Gastrocnemius medialis (tissue), 4 donors: ENCODE measurements around the gene ACVRL1. TPM values are rescaled to one million over a fixed set of nuclear protein-coding genes. Genes with fewer than 3 reads are reported as not detected.

Source experiments
- ATAC-seq, 2 donors: fragments of 150-250 bp; one replicate each; pipeline ENCODE4 v1.9.1; 2016
- DNase-seq, 2 donors: peaks; one replicate each; pipeline ENCODE4 v3.0.0-alpha.2; 2019
- H3K27ac ChIP-seq, 4 donors: fragments of 200-600 bp; sonication (generic); 1 replicate in 1 of 4; 2 replicates in 3 of 4; pipeline ENCODE4 v1.5.1; 2016 to 2018; ENCODE audit warnings: mild to moderate bottlenecking in 2 of 4, moderate library complexity in 1 of 4
- H3K27me3 ChIP-seq, 3 donors: fragments of 200-600 bp; sonication (generic) in 2 of 3; 1 replicate in 1 of 3; 2 replicates in 2 of 3; pipeline versions ENCODE4 v1.5.1 to v1.6.0; 2016 to 2019; ENCODE audit warnings: mild to moderate bottlenecking in 1 of 3, moderate library complexity in 1 of 3
- H3K36me3 ChIP-seq, 2 donors: fragments of 200-600 bp; sonication (generic) in 1 of 2; one replicate each; pipeline ENCODE4 v1.5.1; 2017 to 2018
- H3K4me1 ChIP-seq, 2 donors: fragments of 200-600 bp; sonication (generic) in 1 of 2; one replicate each; pipeline ENCODE4 v1.5.1; 2016 to 2017; ENCODE audit warnings: mild to moderate bottlenecking in 2 of 2
- H3K4me3 ChIP-seq, 4 donors: fragments of 200-600 bp; sonication (generic) in 3 of 4; 1 replicate in 1 of 4; 2 replicates in 3 of 4; pipeline ENCODE4 v1.5.1; 2016 to 2019; ENCODE audit warnings: mild to moderate bottlenecking in 2 of 4
- H3K9me3 ChIP-seq, 3 donors: fragments of 200-600 bp; sonication (generic) in 2 of 3; 1 replicate in 1 of 3; 2 replicates in 2 of 3; pipeline ENCODE4 v1.5.1; 2016 to 2019
- CTCF ChIP-seq, 5 experiments: fragments of 450-650 bp in 3 of 5; fragments of 200-600 bp in 2 of 5; sonication (generic) in 2 of 5; IDR thresholded peaks in 4 of 5; conservative IDR thresholded peaks in 1 of 5; 1 replicate in 4 of 5; 2 replicates in 1 of 5; pipeline ENCODE4 v1.5.1; 2016 to 2019; ENCODE audit warnings: antibody characterized with exemption in 5 of 5, mild to moderate bottlenecking in 3 of 5, moderate library complexity in 3 of 5
- POLR2A ChIP-seq, 2 donors: fragments of 450-650 bp; IDR thresholded peaks; one replicate each; pipeline ENCODE4 v1.6.1; 2017; ENCODE audit warnings: antibody characterized with exemption in 2 of 2, mild to moderate bottlenecking in 2 of 2, moderate library complexity in 2 of 2
- in situ Hi-C, 4 donors: fragments of 200-750 bp; cut with MboI; loops; one replicate each; pipeline versions ENCODE4 v1.15.0 to v1.8.0; 2017; ENCODE audit warnings: low sequenced_read_pairs in 4 of 4
- intact Hi-C: fragments of 100-400 bp; cut with DNase I; formaldehyde crosslinking; loops from one replicate; pipeline ENCODE4 v1.15.1; 2023; ENCODE audit warnings: low total_unique reads
- total RNA-seq, 4 donors: library from RNA; depleted of rRNA; stranded (reverse); fragments of >200 nt; gene quantifications; one replicate each; pipeline versions ENCODE4 v1.1.0 to v1.2.3, GENCODE V29; 2016

Gene ACVRL1
- total RNA-seq, 4 donors from 2014 or later = 37.1 to 53.5 (median 43.3) TPM

GRCh38 chr12:51893786-51894185, 13.5 kb upstream of the ACVRL1 start:
- Histone ChIP-seq H3K4me3 (no peak overlapping the region), H3K27ac (no peak overlapping the region), H3K4me1 (peaks cover 4 to 8% of the 10 kb centered on the region in 2 donors), H3K36me3 (no peaks in the 10 kb centered on the region), H3K9me3 (no peaks in the 10 kb centered on the region), H3K27me3 (no peaks in the 10 kb centered on the region)
- DNase-seq = no peak
- TF ChIP-seq CTCF (IDR thresholded peaks at IDR 0.05 in 4 of 5, conservative IDR thresholded peaks at IDR 0.05 in 1 of 5) = no peak
- TF ChIP-seq POLR2A (IDR thresholded peaks at IDR 0.05) = no peak
- intact Hi-C loops = loop anchor here (2.0 kb wide), 1 partner anchor 29 kb away; no protein-coding TSS in a partner anchor
- no peak for ATAC-seq
- in situ Hi-C loops = loop anchor here (5.0 to 10.0 kb wide), 2 partner anchors 81 to 84 kb away; no protein-coding TSS in a partner anchor

GRCh38 chr12:51895378-51896135, 11.7 kb upstream of the ACVRL1 start:
- DNase-seq = no peak
- no peak for TF ChIP-seq POLR2A (IDR thresholded peaks at IDR 0.05)
- TF ChIP-seq CTCF (IDR thresholded peaks at IDR 0.05 in 4 of 5, conservative IDR thresholded peaks at IDR 0.05 in 1 of 5) = no peak
- no peak for ATAC-seq
- Histone ChIP-seq H3K9me3 (no peaks in the 10 kb centered on the region), H3K4me1 (peaks cover 4 to 8% of the 10 kb centered on the region in 2 donors), H3K27ac (peak overlapping the region; percentile 11 to 69 (median 41)), H3K4me3 (no peak overlapping the region), H3K36me3 (no peaks in the 10 kb centered on the region), H3K27me3 (no peaks in the 10 kb centered on the region)
- intact Hi-C loops = loop anchor here (1.0 to 2.0 kb wide), 2 partner anchors 27 to 85 kb away; no protein-coding TSS in a partner anchor
- in situ Hi-C loops = loop anchor here in 2 of 4 donors (10.0 kb wide), 1 partner anchor 79 kb away; no protein-coding TSS in a partner anchor

GRCh38 chr12:51896236-51896635, 11.1 kb upstream of the ACVRL1 start:
- no peak for DNase-seq
- no peaks in the 10 kb centered on the region for H3K27me3 ChIP-seq
- peaks cover 4 to 8% of the 10 kb centered on the region in 2 donors for H3K4me1 ChIP-seq
- TF ChIP-seq POLR2A (IDR thresholded peaks at IDR 0.05) = no peak
- TF ChIP-seq CTCF (IDR thresholded peaks at IDR 0.05 in 4 of 5, conservative IDR thresholded peaks at IDR 0.05 in 1 of 5) = no peak
- no peaks in the 10 kb centered on the region for H3K9me3 ChIP-seq
- H3K36me3 ChIP-seq = no peaks in the 10 kb centered on the region
- no peak for ATAC-seq
- peak overlapping the region; percentile 33 to 69 (median 54) for H3K27ac ChIP-seq
- no peak overlapping the region for H3K4me3 ChIP-seq
- intact Hi-C loops (no loop called here), in situ Hi-C loops (loop anchor here in 2 of 4 donors (10.0 kb wide), 1 partner anchor 79 kb away; no protein-coding TSS in a partner anchor)

- no peak for TF ChIP-seq CTCF (IDR thresholded peaks at IDR 0.05 in 4 of 5, conservative IDR thresholded peaks at IDR 0.05 in 1 of 5)
- H3K9me3 ChIP-seq = no peaks in the 10 kb centered on the region
- intact Hi-C loops = no loop called here
Measured at GRCh38 chr12:51897181-51897580, 10.1 kb upstream of the ACVRL1 start.

More at GRCh38 chr12:51897181-51897580, 10.1 kb upstream of the ACVRL1 start:
- Histone ChIP-seq H3K4me1 (peaks cover 4 to 8% of the 10 kb centered on the region in 2 donors), H3K4me3 (no peak overlapping the region), H3K36me3 (no peaks in the 10 kb centered on the region), H3K27me3 (no peaks in the 10 kb centered on the region), H3K27ac (peak overlapping the region; percentile 52 to 69 (median 56))
- peak; percentile 49 to 57 for ATAC-seq
- in situ Hi-C loops = loop anchor here in 2 of 4 donors (10.0 kb wide), 1 partner anchor 78 kb away; no protein-coding TSS in a partner anchor
- DNase-seq = no peak
